HG03066 (cell line): ENCODE measurements around the gene PIGU.
"Not testable (repeated sequence)": the region's sequence is repeated elsewhere in the genome, so short reads cannot be mapped to it uniquely, and the experiment has no call there.

Experiments
- ATAC-seq: cut with Tn5 transposase; IDR thresholded peaks from one replicate; pipeline ENCODE4 v1.9.1; 2021; ENCODE audit warnings: low read depth; ENCODE audit not compliant: unreplicated experiment

The PIGU gene

GRCh38 chr20:34518863-34519262 lies 158.0 kb downstream of the PIGU start:
- not testable (repeated sequence) for ATAC-seq

- no peak for ATAC-seq
Measured at GRCh38 chr20:34517114-34517505, 159.8 kb downstream of the PIGU start.

- ATAC-seq = peak; percentile 62
Measured at GRCh38 chr20:34516247-34517113, 160.4 kb downstream of the PIGU start, which contains the start of gene DYNLRB1. Gene DYNLRB1 (plus strand): TSS chr20:34516422. CDS start chr20:34516459, 37 bp downstream.

GRCh38 chr20:34515484-34516246 lies 161.2 kb downstream of the PIGU start:
- ATAC-seq = peak; percentile 56

GRCh38 chr20:34514897-34515483 lies 161.9 kb downstream of the PIGU start:
- ATAC-seq = no peak

GRCh38 chr20:34514034-34514433 lies 162.9 kb downstream of the PIGU start:
- ATAC-seq = not testable (repeated sequence)

GRCh38 chr20:34512955-34513419 lies 163.9 kb downstream of the PIGU start:
- ATAC-seq = no peak

- no peak for ATAC-seq
Measured at GRCh38 chr20:34512266-34512954, 164.5 kb downstream of the PIGU start.

GRCh38 chr20:34511891-34512265 lies 165.0 kb downstream of the PIGU start:
- ATAC-seq = no peak

- no peak for ATAC-seq
Measured at GRCh38 chr20:34510575-34510974, 166.3 kb downstream of the PIGU start.
